GM12865 (cell line): ENCODE data around the gene RIC8B.

Source experiments
- DNase-seq: peaks from one replicate; pipeline ENCODE4 v3.0.0; 2010; ENCODE audit warnings: low read depth
- H3K4me3 ChIP-seq: 2 replicates; pipeline ENCODE4 v1.5.1; 2011; ENCODE audit warnings: mild to moderate bottlenecking, low read depth, low read length, control low read depth
- CTCF ChIP-seq: IDR thresholded peaks from 2 replicates; pipeline ENCODE4 v1.5.1; 2011; ENCODE audit warnings: low read length, control low read depth, low read depth, inconsistent platforms; ENCODE audit not compliant: insufficient read depth; ENCODE audit errors: missing control alignments

RIC8B gene

GRCh38 chr12:106791531-106791930 is 17.0 kb downstream of the RIC8B start:
- no peak overlapping the region for H3K4me3 ChIP-seq
- TF ChIP-seq CTCF = no peak
- no peak for DNase-seq

GRCh38 chr12:106794369-106794768 is 19.9 kb downstream of the RIC8B start:
- no peak for TF ChIP-seq CTCF
- H3K4me3 ChIP-seq = no peak overlapping the region
- DNase-seq = no peak

DNA sequence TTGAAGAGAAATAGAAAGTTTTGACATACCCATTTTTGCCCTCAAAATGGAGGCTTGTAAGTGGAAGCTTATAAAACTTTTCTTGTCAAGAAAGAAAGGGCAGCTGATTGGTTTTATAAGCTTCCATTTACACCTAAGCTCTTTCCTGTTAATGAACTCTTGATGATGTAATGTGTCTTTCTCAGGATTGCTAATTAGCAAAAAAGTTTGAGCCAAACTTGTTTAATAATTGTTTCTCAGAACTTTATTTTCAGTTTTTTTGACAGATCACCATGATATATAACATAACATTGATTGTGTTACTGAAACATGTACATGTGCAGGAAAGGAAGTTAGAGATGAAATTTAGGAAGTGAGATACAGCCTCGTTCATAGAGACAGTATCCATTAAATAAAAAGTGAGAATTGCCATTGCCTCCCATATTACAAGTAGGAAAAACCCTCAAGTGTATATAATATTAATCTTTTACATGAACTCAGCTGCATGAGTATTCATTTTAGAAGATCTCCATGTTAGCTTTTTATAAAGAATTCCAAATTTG is 26.8 kb downstream of the RIC8B start:
- DNase-seq = no peak
- no peak overlapping the region for H3K4me3 ChIP-seq
- no peak for TF ChIP-seq CTCF

- no peak for DNase-seq
- TF ChIP-seq CTCF = no peak
- H3K4me3 ChIP-seq = no peak overlapping the region
Observed at GRCh38 chr12:106801830-106802533, 27.5 kb downstream of the RIC8B start.

DNA sequence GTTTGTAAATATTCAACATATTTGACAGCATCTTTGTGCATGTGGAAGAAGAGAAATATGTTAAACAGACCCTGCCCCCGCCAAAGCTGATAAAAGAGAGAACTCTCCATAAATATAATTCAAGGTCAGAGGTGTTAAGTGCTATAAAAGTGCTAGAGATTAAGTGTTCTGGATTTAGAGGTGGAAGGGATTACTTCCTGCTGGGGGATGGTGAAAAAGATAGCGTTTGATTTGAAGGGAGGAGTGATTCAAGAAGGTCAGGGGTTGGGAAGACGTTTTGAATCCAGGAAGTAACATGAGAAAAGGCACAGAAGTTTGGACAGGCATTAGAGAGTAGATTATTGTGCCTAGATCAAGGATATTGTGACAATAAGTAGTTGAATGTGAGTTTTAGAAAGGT is 30.2 kb downstream of the RIC8B start:
- no peak for DNase-seq
- TF ChIP-seq CTCF = no peak
- H3K4me3 ChIP-seq = no peak overlapping the region

GRCh38 chr12:106814714-106815113 is 40.2 kb downstream of the RIC8B start:
- no peak for DNase-seq
- no peak overlapping the region for H3K4me3 ChIP-seq
- no peak for TF ChIP-seq CTCF

DNA sequence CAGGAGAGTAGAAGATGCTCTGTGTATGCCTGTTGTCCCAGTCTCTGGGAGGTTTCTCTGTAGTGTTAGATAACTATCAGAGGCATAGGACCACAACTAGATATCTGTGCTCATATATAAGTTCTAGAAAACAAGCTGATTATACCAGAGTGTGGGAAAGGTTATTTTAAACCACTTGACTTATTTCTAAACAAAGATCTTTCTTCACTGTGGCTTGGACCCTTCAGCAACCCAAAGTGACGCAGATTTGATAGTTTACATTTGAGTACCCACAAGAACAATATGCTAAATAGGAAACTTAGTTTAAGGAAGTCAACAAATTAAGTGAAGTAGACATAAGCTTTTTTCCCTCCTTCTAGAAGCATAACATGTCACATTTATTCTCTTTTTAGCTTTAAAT is 41.3 kb downstream of the RIC8B start:
- no peak for TF ChIP-seq CTCF
- DNase-seq = no peak
- H3K4me3 ChIP-seq = no peak overlapping the region
